ENCODE results near the gene SLC12A5.

DNA sequence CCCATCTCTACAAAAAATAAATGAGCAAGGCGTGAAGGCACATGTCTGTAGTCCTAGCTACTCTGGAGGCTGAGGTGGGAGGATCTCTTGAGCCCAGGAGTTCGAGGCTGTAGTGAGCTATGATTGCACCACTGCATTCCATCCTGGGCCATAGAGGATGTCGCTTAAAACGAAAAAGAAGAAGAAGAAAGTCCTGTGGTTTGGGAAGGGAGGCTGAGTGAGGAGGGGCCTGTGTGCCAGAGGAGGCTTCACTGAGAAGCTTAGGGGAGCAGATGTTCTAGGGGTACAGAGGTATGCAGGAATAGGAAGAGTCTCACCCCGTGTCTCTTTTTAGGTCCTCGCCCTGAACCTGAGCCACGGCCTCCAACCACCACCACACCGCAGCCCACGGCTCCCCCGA is 16.1 kb upstream of the SLC12A5 start:
- TF ChIP-seq, protein P1, sequence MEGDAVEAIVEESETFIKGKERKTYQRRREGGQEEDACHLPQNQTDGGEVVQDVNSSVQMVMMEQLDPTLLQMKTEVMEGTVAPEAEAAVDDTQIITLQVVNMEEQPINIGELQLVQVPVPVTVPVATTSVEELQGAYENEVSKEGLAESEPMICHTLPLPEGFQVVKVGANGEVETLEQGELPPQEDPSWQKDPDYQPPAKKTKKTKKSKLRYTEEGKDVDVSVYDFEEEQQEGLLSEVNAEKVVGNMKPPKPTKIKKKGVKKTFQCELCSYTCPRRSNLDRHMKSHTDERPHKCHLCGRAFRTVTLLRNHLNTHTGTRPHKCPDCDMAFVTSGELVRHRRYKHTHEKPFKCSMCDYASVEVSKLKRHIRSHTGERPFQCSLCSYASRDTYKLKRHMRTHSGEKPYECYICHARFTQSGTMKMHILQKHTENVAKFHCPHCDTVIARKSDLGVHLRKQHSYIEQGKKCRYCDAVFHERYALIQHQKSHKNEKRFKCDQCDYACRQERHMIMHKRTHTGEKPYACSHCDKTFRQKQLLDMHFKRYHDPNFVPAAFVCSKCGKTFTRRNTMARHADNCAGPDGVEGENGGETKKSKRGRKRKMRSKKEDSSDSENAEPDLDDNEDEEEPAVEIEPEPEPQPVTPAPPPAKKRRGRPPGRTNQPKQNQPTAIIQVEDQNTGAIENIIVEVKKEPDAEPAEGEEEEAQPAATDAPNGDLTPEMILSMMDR (IDR thresholded peaks at IDR 0.05), result no peak
- no peak for TF ChIP-seq POLR2A (IDR thresholded peaks at IDR 0.05)
